Osteocyte (in vitro differentiated cells): ENCODE measurements around the gene CLEC17A. TPM values are rescaled to one million over a fixed set of nuclear protein-coding genes. Genes with fewer than 3 reads are reported as not detected.

Source experiments
- total RNA-seq: library from RNA; stranded (reverse); gene quantifications from 2 replicates; pipeline ENCODE4 v1.2.1, GENCODE V29; 2021

Gene CLEC17A
- total RNA-seq, 1 donor from 2014 or later = not detected

Other genes starting within 250 kb of the CLEC17A start
- gene ADGRE5, start 201.6 kb upstream of the CLEC17A start, total RNA-seq = 2.0 and 2.1 TPM in 2 replicates
- 66.0 and 71.0 TPM in 2 replicates for gene DDX39A, start 163.7 kb upstream of the CLEC17A start, total RNA-seq
- 151 and 162 TPM in 2 replicates for gene PKN1, start 149.8 kb upstream of the CLEC17A start, total RNA-seq
- 1.0 and 1.6 TPM in 2 replicates for gene PTGER1, start 107.7 kb upstream of the CLEC17A start, total RNA-seq
- 89.0 and 90.3 TPM in 2 replicates for gene GIPC1, start 87.0 kb upstream of the CLEC17A start, total RNA-seq
- gene DNAJB1, start 64.7 kb upstream of the CLEC17A start, total RNA-seq = 80.0 and 84.6 TPM in 2 replicates
- gene TECR, start 53.5 kb upstream of the CLEC17A start, total RNA-seq = 136 and 139 TPM in 2 replicates
- gene NDUFB7, start 11.0 kb upstream of the CLEC17A start, total RNA-seq = 149 and 158 TPM in 2 replicates
- gene ADGRE3, start 91.8 kb downstream of the CLEC17A start, total RNA-seq = not detected in 2 replicates
- 23.0 and 26.2 TPM in 2 replicates for gene ZNF333, start 107.0 kb downstream of the CLEC17A start, total RNA-seq
- not detected in 2 replicates for gene ADGRE2, start 195.5 kb downstream of the CLEC17A start, total RNA-seq